GM08714 (cell line): ENCODE results near the gene BCL2A1.
A peak's percentile ranks its signal among the peaks of the same experiment; 100 is the strongest.
"Not testable (repeated sequence)": the region's sequence is repeated elsewhere in the genome, so short reads cannot be mapped to it uniquely, and the experiment has no call there.

ENCODE experiments used
- H3K4me3 ChIP-seq: fragments of 200-500 bp; sonication (Bioruptor generic); 2 replicates; pipeline ENCODE4 v1.5.1; 2014; ENCODE audit warnings: mild to moderate bottlenecking, low read length, inconsistent platforms
- ZNF274 ChIP-seq: IDR thresholded peaks from 2 replicates; pipeline ENCODE4 v1.6.1; 2012; ENCODE audit warnings: mild to moderate bottlenecking, low read depth, low read length

The BCL2A1 gene

GRCh38 chr15:79933231-79933630, 37.8 kb downstream of the BCL2A1 start:
- H3K4me3 ChIP-seq, result no peak overlapping the region
- no peak for TF ChIP-seq ZNF274

- TF ChIP-seq ZNF274, result no peak
- H3K4me3 ChIP-seq, result no peak overlapping the region
These were observed 38.5 kb downstream of the BCL2A1 start for GRCh38 chr15:79932447-79932846.

GRCh38 chr15:79930516-79930915, 40.5 kb downstream of the BCL2A1 start:
- no peak for TF ChIP-seq ZNF274
- H3K4me3 ChIP-seq, result no peak overlapping the region

GRCh38 chr15:79929412-79929811, 41.6 kb downstream of the BCL2A1 start:
- TF ChIP-seq ZNF274, result no peak
- no peak overlapping the region for H3K4me3 ChIP-seq

- not testable (repeated sequence) for H3K4me3 ChIP-seq
These were observed 44.9 kb downstream of the BCL2A1 start for GRCh38 chr15:79926116-79926515.

- peak overlapping the region; percentile 71 for H3K4me3 ChIP-seq
- TF ChIP-seq ZNF274, result no peak
These were observed 46.6 kb downstream of the BCL2A1 start for GRCh38 chr15:79924379-79924778.

GRCh38 chr15:79923515-79924169, 47.4 kb downstream of the BCL2A1 start:
- H3K4me3 ChIP-seq, result peak overlapping the region; percentile 86
- TF ChIP-seq ZNF274, result no peak

GRCh38 chr15:79923079-79923514, 47.9 kb downstream of the BCL2A1 start:
- no peak for TF ChIP-seq ZNF274
- H3K4me3 ChIP-seq, result peak overlapping the region; percentile 86

GRCh38 chr15:79922512-79923078, 48.4 kb downstream of the BCL2A1 start:
- TF ChIP-seq ZNF274, result no peak
- H3K4me3 ChIP-seq, result peak overlapping the region; percentile 86

GRCh38 chr15:79919749-79920511, 51.1 kb downstream of the BCL2A1 start:
- no peak overlapping the region for H3K4me3 ChIP-seq
- no peak for TF ChIP-seq ZNF274

GRCh38 chr15:79919090-79919748, 51.8 kb downstream of the BCL2A1 start:
- no peak for TF ChIP-seq ZNF274
- H3K4me3 ChIP-seq, result no peak overlapping the region

GRCh38 chr15:79918278-79918677, 52.7 kb downstream of the BCL2A1 start:
- no peak for TF ChIP-seq ZNF274

GRCh38 chr15:79916502-79917132, 54.4 kb downstream of the BCL2A1 start:
- TF ChIP-seq ZNF274, result no peak
- no peak overlapping the region for H3K4me3 ChIP-seq

More at GRCh38 chr15:79918278-79918677, 52.7 kb downstream of the BCL2A1 start:
- no peak overlapping the region for H3K4me3 ChIP-seq

- not testable (repeated sequence) for H3K4me3 ChIP-seq
These were observed 55.1 kb downstream of the BCL2A1 start for GRCh38 chr15:79915776-79916501.
